Loucy (cell line): ENCODE data around the gene GLYATL2.
A peak's percentile ranks its signal among the peaks of the same experiment; 100 is the strongest.

Experiments used
- H2AFZ ChIP-seq: fragments of 200-600 bp; sonication (generic); 2 replicates; pipeline ENCODE4 v1.6.0; 2016; ENCODE audit warnings: antibody characterized with exemption, mild to moderate bottlenecking, low read length, moderate library complexity
- H3F3A ChIP-seq: fragments of 200-600 bp; 2 replicates; pipeline ENCODE4 v1.6.0; 2016; ENCODE audit warnings: antibody characterized with exemption, low read depth, mild to moderate bottlenecking
- H3K27me3 ChIP-seq: fragments of 200-600 bp; sonication (generic); 2 replicates; pipeline ENCODE4 v1.6.1; 2014; ENCODE audit warnings: low read length, mild to moderate bottlenecking; ENCODE audit not compliant: insufficient read depth, poor library complexity, severe bottlenecking
- H3K36me3 ChIP-seq: fragments of 200-600 bp; sonication (generic); 2 replicates; pipeline ENCODE4 v1.6.1; 2016; ENCODE audit warnings: low read length; ENCODE audit not compliant: insufficient read depth
- H3K4me1 ChIP-seq: fragments of 200-600 bp; sonication (generic); 2 replicates; pipeline ENCODE4 v1.5.1; 2014; ENCODE audit warnings: low read length, mild to moderate bottlenecking; ENCODE audit not compliant: insufficient read depth, poor library complexity, severe bottlenecking
- H3K4me2 ChIP-seq: fragments of 200-600 bp; sonication (generic); 2 replicates; pipeline ENCODE4 v1.6.0; 2014; ENCODE audit warnings: antibody characterized with exemption, low read length, low read depth, mild to moderate bottlenecking; ENCODE audit not compliant: poor library complexity, severe bottlenecking
- H3K4me3 ChIP-seq: fragments of 200-600 bp; sonication (generic); 2 replicates; pipeline ENCODE4 v1.5.1; 2014; ENCODE audit warnings: low read length, mild to moderate bottlenecking, mixed read lengths; ENCODE audit not compliant: poor library complexity, severe bottlenecking
- H3K79me2 ChIP-seq: fragments of 200-600 bp; sonication (generic); 2 replicates; pipeline ENCODE4 v1.6.1; 2014; ENCODE audit warnings: low read length; ENCODE audit not compliant: insufficient read depth
- H3K9ac ChIP-seq: fragments of 200-600 bp; sonication (generic); 2 replicates; pipeline ENCODE4 v1.6.0; 2014; ENCODE audit warnings: mild to moderate bottlenecking, low read depth, low read length, moderate library complexity; ENCODE audit not compliant: poor library complexity, severe bottlenecking
- H3K9me2 ChIP-seq: fragments of 200-600 bp; sonication (generic); replicated peaks from 2 replicates; pipeline ENCODE4 v1.6.1; 2016; ENCODE audit warnings: low read depth, low read length, mixed read lengths
- H3K9me3 ChIP-seq: fragments of 200-600 bp; sonication (generic); 2 replicates; pipeline ENCODE4 v1.6.1; 2014; ENCODE audit warnings: mild to moderate bottlenecking, antibody characterized with exemption, low read length, low read depth; ENCODE audit not compliant: insufficient read depth
- H4K20me1 ChIP-seq: fragments of 200-600 bp; sonication (generic); 2 replicates; pipeline ENCODE4 v1.6.0; 2014; ENCODE audit warnings: antibody characterized with exemption, low read length, mild to moderate bottlenecking; ENCODE audit not compliant: insufficient read depth, poor library complexity, severe bottlenecking
- CTCF ChIP-seq: fragments of 200-600 bp; sonication (generic); conservative IDR thresholded peaks from 2 replicates; pipeline ENCODE4 v1.5.1; 2014; ENCODE audit warnings: mild to moderate bottlenecking, antibody characterized with exemption, low read length
- EZH2phosphoT487 ChIP-seq: fragments of 200-600 bp; IDR thresholded peaks from 2 replicates; pipeline ENCODE4 v1.6.1; 2018; ENCODE audit warnings: antibody characterized with exemption, mild to moderate bottlenecking, moderate library complexity, borderline replicate concordance

GLYATL2 gene

DNA sequence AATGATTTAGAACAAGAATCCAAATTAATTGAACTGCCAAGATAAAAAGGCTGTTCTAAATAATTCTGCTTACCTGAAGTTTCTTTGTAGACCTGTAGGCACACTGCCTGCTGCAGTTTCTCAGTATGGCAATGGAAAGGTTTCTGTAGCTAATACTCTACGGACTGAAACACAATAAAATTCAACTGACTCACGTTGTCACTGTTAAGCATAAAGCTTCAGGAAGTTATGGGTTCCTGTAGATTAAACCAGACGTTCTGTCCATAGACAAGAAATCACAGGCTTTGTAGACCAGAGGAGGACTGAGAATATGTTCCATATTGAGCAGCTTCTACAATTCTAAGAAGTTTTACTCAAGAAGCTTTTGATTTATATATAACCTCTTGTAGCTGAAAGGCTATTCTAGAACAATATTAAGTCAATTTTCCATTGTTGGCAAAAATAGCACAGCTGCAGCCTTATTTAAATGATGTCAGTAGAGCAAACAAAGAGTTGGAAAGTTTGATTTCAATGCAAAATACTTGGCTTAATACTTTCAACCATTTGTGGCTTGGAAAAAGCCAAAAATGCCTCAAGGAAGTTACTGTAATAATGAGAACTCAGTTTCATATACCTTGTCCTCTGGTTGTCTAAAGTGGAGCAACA lies at the start of gene GLYATL2:
Gene GLYATL2, minus strand, starts transcription at position 344 of the 645 bp plus-strand sequence. CDS start 5,092 bp downstream, outside the sequence.
- Histone ChIP-seq H3F3A (peaks cover 7% of the 10 kb centered on the region), H2AFZ (no peak within 1 kb of the TSS), H3K4me3 (peak within 1 kb of the TSS; percentile 73), H3K79me2 (peaks cover 38% of the 10 kb centered on the region), H3K27me3 (no peaks in the 10 kb centered on the region), H3K4me2 (peak within 1 kb of the TSS; percentile 82), H4K20me1 (no peaks in the 10 kb centered on the region), H3K4me1 (peaks cover 33% of the 10 kb centered on the region), H3K9me2 (no peaks in the 10 kb centered on the region), H3K36me3 (no peaks in the 10 kb centered on the region), H3K9me3 (no peaks in the 10 kb centered on the region), H3K9ac (peak within 1 kb of the TSS; percentile 80)
- TF ChIP-seq EZH2phosphoT487, result no peak
- no peak for TF ChIP-seq CTCF

GRCh38 chr11:58893899-58894298 lies 49.4 kb upstream of the GLYATL2 start:
- H3K36me3 ChIP-seq, result no peaks in the 10 kb centered on the region
- H3F3A ChIP-seq, result no peaks in the 10 kb centered on the region
- H2AFZ ChIP-seq, result no peak overlapping the region
- no peak overlapping the region for H3K4me3 ChIP-seq
- no peaks in the 10 kb centered on the region for H3K79me2 ChIP-seq
- H3K9ac ChIP-seq, result no peak overlapping the region
- H3K9me3 ChIP-seq, result no peaks in the 10 kb centered on the region
- H4K20me1 ChIP-seq, result no peaks in the 10 kb centered on the region
- TF ChIP-seq EZH2phosphoT487 (no peak), CTCF (no peak)
- no peaks in the 10 kb centered on the region for H3K9me2 ChIP-seq
- no peak overlapping the region for H3K4me2 ChIP-seq
- H3K27me3 ChIP-seq, result no peaks in the 10 kb centered on the region
- H3K4me1 ChIP-seq, result peaks cover 10% of the 10 kb centered on the region

- Histone ChIP-seq H3K79me2 (no peaks in the 10 kb centered on the region), H3K9me3 (no peaks in the 10 kb centered on the region), H3K4me2 (no peak overlapping the region), H4K20me1 (no peaks in the 10 kb centered on the region), H3K4me1 (no peaks in the 10 kb centered on the region), H3K4me3 (no peak overlapping the region), H3F3A (no peaks in the 10 kb centered on the region), H3K9ac (no peak overlapping the region), H3K27me3 (no peaks in the 10 kb centered on the region), H3K9me2 (no peaks in the 10 kb centered on the region), H2AFZ (no peak overlapping the region), H3K36me3 (no peaks in the 10 kb centered on the region)
- TF ChIP-seq EZH2phosphoT487 (no peak), CTCF (no peak)
Observed at GRCh38 chr11:58888579-58888978, 44.1 kb upstream of the GLYATL2 start.
